NCI-H2196 treated with DMSO at 0.1 percent for 48 hours (cell line): ENCODE results near the gene PDE11A.
"Not testable (repeated sequence)": the region's sequence is repeated elsewhere in the genome, so short reads cannot be mapped to it uniquely, and the experiment has no call there.

Source experiments
- DNase-seq: peaks from one replicate; lab custom pipeline; 2025; ENCODE audit not compliant: unreplicated experiment; lab: John Stamatoyannopoulos, UW

PDE11A gene

GRCh38 chr2:177886824-177887223 is 185.8 kb downstream of the PDE11A start:
- no peak for DNase-seq

- no peak for DNase-seq
Observed at GRCh38 chr2:177885828-177886466, 186.6 kb downstream of the PDE11A start.

- DNase-seq: no peak
Observed at GRCh38 chr2:177883177-177883576, 189.4 kb downstream of the PDE11A start.

- DNase-seq: no peak
Observed at GRCh38 chr2:177882501-177882900, 190.1 kb downstream of the PDE11A start.

- DNase-seq: no peak
Observed at GRCh38 chr2:177881921-177882320, 190.7 kb downstream of the PDE11A start.

- DNase-seq: no peak
Observed at GRCh38 chr2:177881008-177881747, 191.4 kb downstream of the PDE11A start.

- no peak for DNase-seq
Observed at GRCh38 chr2:177880285-177880684, 192.3 kb downstream of the PDE11A start.

GRCh38 chr2:177876950-177877349 is 195.6 kb downstream of the PDE11A start:
- DNase-seq: no peak

GRCh38 chr2:177874686-177875085 is 197.9 kb downstream of the PDE11A start:
- DNase-seq: no peak

GRCh38 chr2:177873915-177874314 is 198.7 kb downstream of the PDE11A start:
- DNase-seq: no peak

GRCh38 chr2:177872286-177872685 is 200.3 kb downstream of the PDE11A start:
- DNase-seq: no peak

- no peak for DNase-seq
Observed at GRCh38 chr2:177869912-177870311, 202.7 kb downstream of the PDE11A start.

- no peak for DNase-seq
Observed at GRCh38 chr2:177869209-177869608, 203.4 kb downstream of the PDE11A start.

- DNase-seq: no peak
Observed at GRCh38 chr2:177868806-177869205, 203.8 kb downstream of the PDE11A start.

GRCh38 chr2:177857538-177857937 is 215.0 kb downstream of the PDE11A start:
- DNase-seq: no peak

GRCh38 chr2:177852389-177852788 is 220.2 kb downstream of the PDE11A start:
- no peak for DNase-seq

- no peak for DNase-seq
Observed at GRCh38 chr2:177843188-177843587, 229.4 kb downstream of the PDE11A start.

GRCh38 chr2:177842243-177842642 is 230.3 kb downstream of the PDE11A start:
- no peak for DNase-seq

GRCh38 chr2:177835418-177836204 is 237.0 kb downstream of the PDE11A start:
- DNase-seq: not testable (repeated sequence)

GRCh38 chr2:177832611-177833433 is 239.8 kb downstream of the PDE11A start:
- DNase-seq: no peak

GRCh38 chr2:177830881-177831386 is 241.6 kb downstream of the PDE11A start:
- DNase-seq: no peak
